SK-N-SH treated with all-trans-retinoic acid at 6 μM for 48 hours (cell line): ENCODE measurements around the gene BBS1.

Experiments used
- ATAC-seq: fragments of 200-7000 bp; cut with Tn5 transposase; 3 replicates; pipeline ENCODE4 v1.9.1; 2020; ENCODE audit warnings: mild to moderate bottlenecking, moderate library complexity
- ARNTL ChIP-seq: fragments of 450-650 bp; formaldehyde crosslinking; IDR thresholded peaks from 2 replicates; pipeline ENCODE4 v1.5.0; 2020; ENCODE audit warnings: low read depth, mild to moderate bottlenecking, moderate library complexity, borderline replicate concordance
- BACH2 ChIP-seq: fragments of 250-450 bp; sonication (Bioruptor Pico); IDR thresholded peaks from 2 replicates; pipeline ENCODE4 v1.9.0; 2021; ENCODE audit warnings: mild to moderate bottlenecking, borderline replicate concordance
- CSDC2 ChIP-seq: fragments of 250-450 bp; sonication (Bioruptor Pico); IDR thresholded peaks from 2 replicates; pipeline ENCODE4 v1.5.0; 2020; ENCODE audit warnings: mild to moderate bottlenecking, moderate library complexity
- ESRRG ChIP-seq: fragments of 250-450 bp; sonication (Bioruptor Pico); IDR thresholded peaks from 2 replicates; pipeline ENCODE4 v1.6.1; 2021; ENCODE audit warnings: mild to moderate bottlenecking
- GLIS3 ChIP-seq: fragments of 250-450 bp; sonication (Bioruptor Pico); IDR thresholded peaks from 2 replicates; pipeline ENCODE4 v1.5.0; 2020; ENCODE audit warnings: mild to moderate bottlenecking, moderate library complexity
- ISL1 ChIP-seq: fragments of 250-450 bp; sonication (Bioruptor Pico); IDR thresholded peaks from 2 replicates; pipeline ENCODE4 v2.1.2; 2022; ENCODE audit warnings: mild to moderate bottlenecking, moderate library complexity
- OSR1 ChIP-seq: fragments of 250-450 bp; sonication (Bioruptor Pico); IDR thresholded peaks from 2 replicates; pipeline ENCODE4 v1.8.0; 2022; ENCODE audit warnings: moderate library complexity, mild to moderate bottlenecking, inconsistent platforms
- PPARA ChIP-seq: fragments of 250-450 bp; sonication (Bioruptor Pico); IDR thresholded peaks from 2 replicates; pipeline ENCODE4 v1.5.0; 2020; ENCODE audit warnings: mild to moderate bottlenecking, borderline replicate concordance
- RARB ChIP-seq: fragments of 250-450 bp; sonication (Bioruptor Pico); IDR thresholded peaks from 2 replicates; pipeline ENCODE4 v1.8.0; 2021; ENCODE audit warnings: mild to moderate bottlenecking, moderate library complexity
- TOX ChIP-seq: fragments of 250-450 bp; sonication (Bioruptor Pico); IDR thresholded peaks from 2 replicates; pipeline ENCODE4 v1.8.0; 2021; ENCODE audit warnings: mild to moderate bottlenecking, moderate library complexity, borderline replicate concordance
- ZC3H10 ChIP-seq: fragments of 250-450 bp; sonication (Bioruptor Pico); IDR thresholded peaks from 2 replicates; pipeline ENCODE4 v1.5.1; 2021; ENCODE audit warnings: mild to moderate bottlenecking, moderate library complexity
- ZFP3 ChIP-seq: fragments of 250-450 bp; sonication (Bioruptor Pico); IDR thresholded peaks from 2 replicates; pipeline ENCODE4 v1.5.0; 2020; ENCODE audit warnings: mild to moderate bottlenecking, moderate library complexity
- ZFP30 ChIP-seq: fragments of 450-650 bp; formaldehyde crosslinking; IDR thresholded peaks from 2 replicates; pipeline ENCODE4 v1.5.0; 2022; ENCODE audit warnings: mild to moderate bottlenecking, moderate library complexity
- ZNF565 ChIP-seq: fragments of 450-650 bp; formaldehyde crosslinking; conservative IDR thresholded peaks from 2 replicates; pipeline ENCODE4 v1.5.0; 2020; ENCODE audit warnings: low read depth, mild to moderate bottlenecking, moderate library complexity
- ZNF70 ChIP-seq: fragments of 450-650 bp; formaldehyde crosslinking; IDR thresholded peaks from 2 replicates; pipeline ENCODE4 v1.5.0; 2020; ENCODE audit warnings: mild to moderate bottlenecking, moderate library complexity
- ZNF8 ChIP-seq: fragments of 450-650 bp; formaldehyde crosslinking; IDR thresholded peaks from 2 replicates; pipeline ENCODE4 v1.5.0; 2020; ENCODE audit warnings: mild to moderate bottlenecking, moderate library complexity
- TF ChIP-seq, protein P1 (sequence below): fragments of 250-450 bp; sonication (Bioruptor Pico); IDR thresholded peaks from 2 replicates; pipeline ENCODE4 v1.8.0; 2021; ENCODE audit warnings: low read depth, mild to moderate bottlenecking, moderate library complexity, borderline replicate concordance
- TF ChIP-seq, protein P2 (sequence below): fragments of 250-450 bp; sonication (Bioruptor Pico); IDR thresholded peaks from 2 replicates; pipeline ENCODE4 v1.5.1; 2021; ENCODE audit warnings: mild to moderate bottlenecking, moderate library complexity
- TF ChIP-seq, protein P3 (sequence below): fragments of 250-450 bp; sonication (Bioruptor Pico); IDR thresholded peaks from 2 replicates; pipeline ENCODE4 v1.5.0; 2020; ENCODE audit warnings: mild to moderate bottlenecking, moderate library complexity
- TF ChIP-seq, protein P4 (sequence below): fragments of 250-450 bp; sonication (Bioruptor Pico); IDR thresholded peaks from 2 replicates; pipeline ENCODE4 v1.8.0; 2020; ENCODE audit warnings: mild to moderate bottlenecking, moderate library complexity, borderline replicate concordance
- TF ChIP-seq, protein P5 (sequence below): fragments of 250-450 bp; sonication (Bioruptor Pico); IDR thresholded peaks from 2 replicates; pipeline ENCODE4 v1.5.1; 2020; ENCODE audit warnings: low read depth, mild to moderate bottlenecking, moderate library complexity

Gene BBS1

DNA sequence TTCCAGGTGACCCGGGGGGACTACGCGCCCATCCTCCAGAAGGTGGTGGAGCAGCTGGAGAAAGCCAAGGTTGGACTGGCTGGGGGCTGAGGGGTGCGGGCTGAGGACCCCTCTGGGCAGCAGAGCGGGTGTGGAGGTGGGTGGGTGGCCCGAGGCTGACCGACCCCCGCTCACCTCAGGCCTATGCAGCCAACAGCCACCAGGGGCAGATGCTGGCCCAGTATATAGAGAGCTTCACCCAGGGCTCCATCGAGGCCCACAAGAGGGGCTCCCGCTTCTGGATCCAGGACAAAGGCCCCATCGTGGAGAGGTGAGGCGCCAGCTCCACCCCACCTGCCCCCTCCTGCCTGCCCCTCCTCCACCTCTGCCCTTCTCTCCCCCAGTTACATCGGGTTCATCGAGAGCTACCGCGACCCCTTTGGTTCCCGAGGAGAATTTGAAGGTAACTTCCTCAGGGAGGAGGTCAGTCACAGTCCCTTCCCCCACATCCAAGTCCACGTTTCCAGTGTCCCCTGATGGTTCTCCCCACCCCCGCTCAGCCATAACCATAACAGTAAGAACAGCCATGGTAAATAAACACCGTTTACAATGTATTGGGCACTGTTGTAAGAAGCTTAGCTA is 19.0 kb upstream of the BBS1 start:
- no peak for TF ChIP-seq ZC3H10
- TF ChIP-seq ZNF565 (CRISPR knock-in tag): no peak
- peak; percentile 76 for ATAC-seq

DNA sequence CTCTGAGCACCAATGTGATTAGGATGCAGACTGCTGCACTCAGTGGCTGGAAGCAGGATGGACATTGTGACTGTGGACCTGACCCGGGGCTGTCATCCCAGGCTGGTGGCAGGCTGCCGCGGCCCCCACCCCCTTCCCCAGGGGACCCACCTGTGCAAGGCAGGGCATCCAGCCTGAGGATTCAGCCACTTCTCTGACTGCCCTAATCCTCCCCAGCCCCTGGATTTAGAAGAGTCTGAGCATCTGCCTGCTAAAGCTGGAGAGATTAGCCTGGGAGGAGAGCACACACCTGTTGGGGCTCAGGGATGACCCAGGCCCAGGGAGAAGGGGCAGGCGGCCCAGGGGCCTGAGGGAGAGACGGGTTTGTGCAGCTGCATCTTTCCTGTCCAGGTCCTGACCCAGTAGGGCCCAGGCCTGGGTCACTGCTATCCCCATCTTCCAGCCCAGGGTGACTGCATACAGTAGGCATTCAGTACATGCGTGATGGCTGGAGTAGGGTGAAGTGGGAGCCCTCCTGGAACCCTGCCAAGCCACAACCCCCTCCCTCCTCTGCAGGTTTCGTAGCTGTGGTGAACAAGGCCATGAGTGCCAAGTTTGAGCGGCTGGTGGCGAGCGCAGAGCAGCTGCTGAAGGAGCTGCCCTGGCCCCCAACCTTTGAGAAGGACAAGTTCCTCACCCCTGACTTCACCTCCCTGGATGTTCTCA is 18.1 kb upstream of the BBS1 start:
- no peak for ATAC-seq
- TF ChIP-seq, protein P1, sequence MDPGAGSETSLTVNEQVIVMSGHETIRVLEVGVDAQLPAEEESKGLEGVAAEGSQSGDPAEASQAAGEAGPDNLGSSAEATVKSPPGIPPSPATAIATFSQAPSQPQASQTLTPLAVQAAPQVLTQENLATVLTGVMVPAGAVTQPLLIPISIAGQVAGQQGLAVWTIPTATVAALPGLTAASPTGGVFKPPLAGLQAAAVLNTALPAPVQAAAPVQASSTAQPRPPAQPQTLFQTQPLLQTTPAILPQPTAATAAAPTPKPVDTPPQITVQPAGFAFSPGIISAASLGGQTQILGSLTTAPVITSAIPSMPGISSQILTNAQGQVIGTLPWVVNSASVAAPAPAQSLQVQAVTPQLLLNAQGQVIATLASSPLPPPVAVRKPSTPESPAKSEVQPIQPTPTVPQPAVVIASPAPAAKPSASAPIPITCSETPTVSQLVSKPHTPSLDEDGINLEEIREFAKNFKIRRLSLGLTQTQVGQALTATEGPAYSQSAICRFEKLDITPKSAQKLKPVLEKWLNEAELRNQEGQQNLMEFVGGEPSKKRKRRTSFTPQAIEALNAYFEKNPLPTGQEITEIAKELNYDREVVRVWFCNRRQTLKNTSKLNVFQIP: no peak
- TF ChIP-seq ZNF565 (CRISPR knock-in tag) (no peak), ZFP30 (CRISPR knock-in tag) (no peak), ARNTL (CRISPR knock-in tag) (no peak), TOX (no peak), GLIS3 (CRISPR knock-in tag) (no peak), BACH2 (CRISPR knock-in tag) (no peak), ZNF70 (CRISPR knock-in tag) (no peak), ZC3H10 (no peak), OSR1 (CRISPR knock-in tag) (no peak), ZNF8 (CRISPR knock-in tag) (no peak), ISL1 (CRISPR knock-in tag) (no peak), ESRRG (no peak), CSDC2 (CRISPR knock-in tag) (no peak), ZFP3 (no peak), PPARA (no peak)
- TF ChIP-seq, protein P2, sequence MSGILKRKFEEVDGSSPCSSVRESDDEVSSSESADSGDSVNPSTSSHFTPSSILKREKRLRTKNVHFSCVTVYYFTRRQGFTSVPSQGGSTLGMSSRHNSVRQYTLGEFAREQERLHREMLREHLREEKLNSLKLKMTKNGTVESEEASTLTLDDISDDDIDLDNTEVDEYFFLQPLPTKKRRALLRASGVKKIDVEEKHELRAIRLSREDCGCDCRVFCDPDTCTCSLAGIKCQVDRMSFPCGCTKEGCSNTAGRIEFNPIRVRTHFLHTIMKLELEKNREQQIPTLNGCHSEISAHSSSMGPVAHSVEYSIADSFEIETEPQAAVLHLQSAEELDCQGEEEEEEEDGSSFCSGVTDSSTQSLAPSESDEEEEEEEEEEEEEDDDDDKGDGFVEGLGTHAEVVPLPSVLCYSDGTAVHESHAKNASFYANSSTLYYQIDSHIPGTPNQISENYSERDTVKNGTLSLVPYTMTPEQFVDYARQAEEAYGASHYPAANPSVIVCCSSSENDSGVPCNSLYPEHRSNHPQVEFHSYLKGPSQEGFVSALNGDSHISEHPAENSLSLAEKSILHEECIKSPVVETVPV (CRISPR knock-in tag): no peak
- TF ChIP-seq, protein P3, sequence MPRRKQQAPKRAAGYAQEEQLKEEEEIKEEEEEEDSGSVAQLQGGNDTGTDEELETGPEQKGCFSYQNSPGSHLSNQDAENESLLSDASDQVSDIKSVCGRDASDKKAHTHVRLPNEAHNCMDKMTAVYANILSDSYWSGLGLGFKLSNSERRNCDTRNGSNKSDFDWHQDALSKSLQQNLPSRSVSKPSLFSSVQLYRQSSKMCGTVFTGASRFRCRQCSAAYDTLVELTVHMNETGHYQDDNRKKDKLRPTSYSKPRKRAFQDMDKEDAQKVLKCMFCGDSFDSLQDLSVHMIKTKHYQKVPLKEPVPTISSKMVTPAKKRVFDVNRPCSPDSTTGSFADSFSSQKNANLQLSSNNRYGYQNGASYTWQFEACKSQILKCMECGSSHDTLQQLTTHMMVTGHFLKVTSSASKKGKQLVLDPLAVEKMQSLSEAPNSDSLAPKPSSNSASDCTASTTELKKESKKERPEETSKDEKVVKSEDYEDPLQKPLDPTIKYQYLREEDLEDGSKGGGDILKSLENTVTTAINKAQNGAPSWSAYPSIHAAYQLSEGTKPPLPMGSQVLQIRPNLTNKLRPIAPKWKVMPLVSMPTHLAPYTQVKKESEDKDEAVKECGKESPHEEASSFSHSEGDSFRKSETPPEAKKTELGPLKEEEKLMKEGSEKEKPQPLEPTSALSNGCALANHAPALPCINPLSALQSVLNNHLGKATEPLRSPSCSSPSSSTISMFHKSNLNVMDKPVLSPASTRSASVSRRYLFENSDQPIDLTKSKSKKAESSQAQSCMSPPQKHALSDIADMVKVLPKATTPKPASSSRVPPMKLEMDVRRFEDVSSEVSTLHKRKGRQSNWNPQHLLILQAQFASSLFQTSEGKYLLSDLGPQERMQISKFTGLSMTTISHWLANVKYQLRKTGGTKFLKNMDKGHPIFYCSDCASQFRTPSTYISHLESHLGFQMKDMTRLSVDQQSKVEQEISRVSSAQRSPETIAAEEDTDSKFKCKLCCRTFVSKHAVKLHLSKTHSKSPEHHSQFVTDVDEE (CRISPR knock-in tag): no peak
- TF ChIP-seq, protein P4, sequence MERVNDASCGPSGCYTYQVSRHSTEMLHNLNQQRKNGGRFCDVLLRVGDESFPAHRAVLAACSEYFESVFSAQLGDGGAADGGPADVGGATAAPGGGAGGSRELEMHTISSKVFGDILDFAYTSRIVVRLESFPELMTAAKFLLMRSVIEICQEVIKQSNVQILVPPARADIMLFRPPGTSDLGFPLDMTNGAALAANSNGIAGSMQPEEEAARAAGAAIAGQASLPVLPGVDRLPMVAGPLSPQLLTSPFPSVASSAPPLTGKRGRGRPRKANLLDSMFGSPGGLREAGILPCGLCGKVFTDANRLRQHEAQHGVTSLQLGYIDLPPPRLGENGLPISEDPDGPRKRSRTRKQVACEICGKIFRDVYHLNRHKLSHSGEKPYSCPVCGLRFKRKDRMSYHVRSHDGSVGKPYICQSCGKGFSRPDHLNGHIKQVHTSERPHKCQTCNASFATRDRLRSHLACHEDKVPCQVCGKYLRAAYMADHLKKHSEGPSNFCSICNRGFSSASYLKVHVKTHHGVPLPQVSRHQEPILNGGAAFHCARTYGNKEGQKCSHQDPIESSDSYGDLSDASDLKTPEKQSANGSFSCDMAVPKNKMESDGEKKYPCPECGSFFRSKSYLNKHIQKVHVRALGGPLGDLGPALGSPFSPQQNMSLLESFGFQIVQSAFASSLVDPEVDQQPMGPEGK: no peak
- TF ChIP-seq, protein P5, sequence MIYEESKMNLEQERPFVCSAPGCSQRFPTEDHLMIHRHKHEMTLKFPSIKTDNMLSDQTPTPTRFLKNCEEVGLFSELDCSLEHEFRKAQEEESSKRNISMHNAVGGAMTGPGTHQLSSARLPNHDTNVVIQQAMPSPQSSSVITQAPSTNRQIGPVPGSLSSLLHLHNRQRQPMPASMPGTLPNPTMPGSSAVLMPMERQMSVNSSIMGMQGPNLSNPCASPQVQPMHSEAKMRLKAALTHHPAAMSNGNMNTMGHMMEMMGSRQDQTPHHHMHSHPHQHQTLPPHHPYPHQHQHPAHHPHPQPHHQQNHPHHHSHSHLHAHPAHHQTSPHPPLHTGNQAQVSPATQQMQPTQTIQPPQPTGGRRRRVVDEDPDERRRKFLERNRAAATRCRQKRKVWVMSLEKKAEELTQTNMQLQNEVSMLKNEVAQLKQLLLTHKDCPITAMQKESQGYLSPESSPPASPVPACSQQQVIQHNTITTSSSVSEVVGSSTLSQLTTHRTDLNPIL (CRISPR knock-in tag): no peak

DNA sequence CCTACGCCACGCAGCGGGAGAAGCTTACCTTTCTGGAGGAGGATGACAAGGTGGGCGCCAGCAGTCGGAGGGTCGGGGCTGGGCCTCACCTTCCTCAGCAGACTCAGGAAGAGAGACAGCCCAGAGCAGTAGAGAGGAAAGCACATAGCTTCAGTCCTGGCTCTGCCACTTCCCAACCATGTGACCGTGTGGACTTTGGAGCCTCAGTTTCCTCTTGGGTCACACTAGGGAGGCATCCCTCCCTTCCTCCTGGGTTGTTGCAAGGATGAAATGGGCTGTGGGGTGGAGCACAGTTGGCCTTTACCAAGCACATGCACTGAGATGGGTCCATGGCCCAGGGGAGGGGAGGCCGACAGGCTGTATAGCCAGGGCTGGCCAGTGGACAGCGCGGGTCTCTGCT is 17.3 kb upstream of the BBS1 start:
- no peak for ATAC-seq
- no peak for TF ChIP-seq GLIS3 (CRISPR knock-in tag)
- TF ChIP-seq, protein P3 (CRISPR knock-in tag): no peak
- TF ChIP-seq ZNF70 (CRISPR knock-in tag): no peak
- TF ChIP-seq, protein P4: no peak
- no peak for TF ChIP-seq ISL1 (CRISPR knock-in tag)
- no peak for TF ChIP-seq RARB
- no peak for TF ChIP-seq ZNF8 (CRISPR knock-in tag)
